PC-9 (cell line): Measurements from ENCODE around the gene PMM2. TPM values are rescaled to one million over a fixed set of nuclear protein-coding genes. Genes with fewer than 3 reads are reported as not detected.

Experiments
- BruUV-seq: library from RNA; stranded (reverse); fragments of 400-500 nt; replicated peaks from 2 replicates; lab custom pipeline; 2021; lab: Mats Ljungman, UMichigan
- CTCF ChIA-PET: fragments of 300-600 bp; sonication (Branson Sonifier 250); formaldehyde crosslinking; loops from one replicate; lab custom pipeline; 2022; ENCODE audit warnings: antibody characterized with exemption; lab: Charles Lee
- POLR2A ChIA-PET: fragments of 300-600 bp; sonication (Branson Sonifier 250); formaldehyde crosslinking; loops from one replicate; lab custom pipeline; 2022; ENCODE audit warnings: antibody characterized with exemption; ENCODE audit not compliant: unreplicated experiment; lab: Charles Lee
- DNase-seq, 2 experiments: peaks; one replicate each; pipeline versions ENCODE4 v3.0.0 to v3.0.0-alpha.2; 2015 to 2022; ENCODE audit warnings: mixed read lengths in 1 of 2
- H2AFZ ChIP-seq: fragments of 200-600 bp; sonication (generic); 2 replicates; pipeline ENCODE4 v1.8.1; 2017; ENCODE audit warnings: antibody characterized with exemption
- H3F3A ChIP-seq: fragments of 200-600 bp; sonication (generic); 2 replicates; pipeline ENCODE4 v1.8.1; 2017; ENCODE audit warnings: antibody characterized with exemption, mild to moderate bottlenecking, low read depth; ENCODE audit not compliant: insufficient read depth
- H3K27ac ChIP-seq: fragments of 200-600 bp; sonication (generic); 2 replicates; pipeline ENCODE4 v1.6.1; 2016; ENCODE audit warnings: mixed run types
- H3K27me3 ChIP-seq: fragments of 200-600 bp; sonication (generic); 2 replicates; pipeline ENCODE4 v1.6.1; 2016; ENCODE audit warnings: low read depth, mixed run types; ENCODE audit not compliant: insufficient read depth
- H3K36me3 ChIP-seq: fragments of 200-600 bp; sonication (generic); 2 replicates; pipeline ENCODE4 v1.6.1; 2016; ENCODE audit warnings: low read depth, mixed run types
- H3K4me1 ChIP-seq: fragments of 200-600 bp; sonication (generic); replicated peaks from 2 replicates; pipeline ENCODE4 v1.6.1; 2016; ENCODE audit warnings: mixed run types; ENCODE audit not compliant: insufficient read depth
- H3K4me2 ChIP-seq: fragments of 200-600 bp; sonication (generic); 2 replicates; pipeline ENCODE4 v1.6.1; 2017; ENCODE audit warnings: mixed run types
- H3K4me3 ChIP-seq: fragments of 200-600 bp; sonication (generic); 2 replicates; pipeline ENCODE4 v1.6.1; 2016; ENCODE audit warnings: mixed run types
- H3K79me2 ChIP-seq: fragments of 200-600 bp; sonication (generic); 2 replicates; pipeline ENCODE4 v1.6.1; 2017; ENCODE audit warnings: low read depth, mixed run types
- H3K9me2 ChIP-seq: fragments of 200-600 bp; sonication (generic); 2 replicates; pipeline ENCODE4 v1.8.1; 2017; ENCODE audit warnings: mild to moderate bottlenecking; ENCODE audit not compliant: insufficient read depth
- H3K9me3 ChIP-seq: fragments of 200-600 bp; sonication (generic); 2 replicates; pipeline ENCODE4 v1.8.1; 2016; ENCODE audit warnings: low read depth; ENCODE audit not compliant: insufficient read depth
- H4K20me1 ChIP-seq: fragments of 200-600 bp; sonication (generic); 2 replicates; pipeline ENCODE4 v1.8.1; 2017; ENCODE audit not compliant: insufficient read depth
- EZH2 ChIP-seq: fragments of 200-600 bp; sonication (generic); IDR thresholded peaks from 2 replicates; pipeline ENCODE4 v1.8.0; 2017; ENCODE audit warnings: antibody characterized with exemption, low read depth
- intact Hi-C: fragments of 100-400 bp; cut with micrococcal nuclease; formaldehyde crosslinking; loops from one replicate; pipeline ENCODE4 v1.10.0; 2022; ENCODE audit not compliant: unreplicated experiment
- total RNA-seq: library from RNA; stranded (reverse); gene quantifications from 2 replicates; pipeline ENCODE4 v1.2.3, GENCODE V29; 2021
- TF ChIP-seq, protein P1 (sequence below): fragments of 200-600 bp; sonication (generic); conservative IDR thresholded peaks from 2 replicates; pipeline ENCODE4 v1.6.1; 2017; ENCODE audit warnings: mixed run types, antibody characterized with exemption, mild to moderate bottlenecking, moderate library complexity

The PMM2 gene
- total RNA-seq, 1 experiment from 2014 or later, result 54.4 TPM

DNA sequence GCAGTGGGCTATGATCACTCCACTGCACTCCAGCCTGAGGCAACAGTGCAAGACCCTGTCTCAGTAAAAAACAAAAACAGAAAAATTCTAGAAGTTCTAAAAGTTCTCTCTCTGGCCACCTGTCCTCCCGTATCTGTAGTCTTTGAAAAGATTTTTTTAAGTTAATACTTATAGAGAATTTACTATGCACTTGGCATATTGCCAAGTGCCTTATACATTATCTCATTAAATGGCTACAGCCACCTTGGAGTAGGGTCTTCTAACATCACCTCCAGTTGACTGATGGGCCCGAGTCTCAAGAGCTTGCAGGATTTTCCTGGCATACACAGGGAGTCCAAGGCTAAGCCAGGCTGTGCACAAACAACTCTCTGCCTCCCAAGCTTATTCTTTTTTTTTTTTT lies 44.9 kb upstream of the PMM2 start:
- intact Hi-C loops, result no loop called here
- Histone ChIP-seq H2AFZ (no peak overlapping the region), H3K36me3 (no peaks in the 10 kb centered on the region), H4K20me1 (no peaks in the 10 kb centered on the region), H3K9me3 (no peaks in the 10 kb centered on the region), H3K4me2 (no peak overlapping the region), H3K4me1 (peaks cover 4% of the 10 kb centered on the region; the same call in 1 of the 2 replicates), H3K27me3 (no peaks in the 10 kb centered on the region), H3K9me2 (no peaks in the 10 kb centered on the region), H3F3A (no peaks in the 10 kb centered on the region), H3K79me2 (no peaks in the 10 kb centered on the region), H3K4me3 (no peak overlapping the region), H3K27ac (no peak overlapping the region)
- ChIA-PET POLR2A (no interaction called here), CTCF (interaction anchor here (0.6 kb wide), 1 partner anchor 47 kb away, joined by 12 read pairs; no protein-coding TSS in a partner anchor)
- no peak for DNase-seq
- TF ChIP-seq EZH2, result no peak
- TF ChIP-seq, protein P1, sequence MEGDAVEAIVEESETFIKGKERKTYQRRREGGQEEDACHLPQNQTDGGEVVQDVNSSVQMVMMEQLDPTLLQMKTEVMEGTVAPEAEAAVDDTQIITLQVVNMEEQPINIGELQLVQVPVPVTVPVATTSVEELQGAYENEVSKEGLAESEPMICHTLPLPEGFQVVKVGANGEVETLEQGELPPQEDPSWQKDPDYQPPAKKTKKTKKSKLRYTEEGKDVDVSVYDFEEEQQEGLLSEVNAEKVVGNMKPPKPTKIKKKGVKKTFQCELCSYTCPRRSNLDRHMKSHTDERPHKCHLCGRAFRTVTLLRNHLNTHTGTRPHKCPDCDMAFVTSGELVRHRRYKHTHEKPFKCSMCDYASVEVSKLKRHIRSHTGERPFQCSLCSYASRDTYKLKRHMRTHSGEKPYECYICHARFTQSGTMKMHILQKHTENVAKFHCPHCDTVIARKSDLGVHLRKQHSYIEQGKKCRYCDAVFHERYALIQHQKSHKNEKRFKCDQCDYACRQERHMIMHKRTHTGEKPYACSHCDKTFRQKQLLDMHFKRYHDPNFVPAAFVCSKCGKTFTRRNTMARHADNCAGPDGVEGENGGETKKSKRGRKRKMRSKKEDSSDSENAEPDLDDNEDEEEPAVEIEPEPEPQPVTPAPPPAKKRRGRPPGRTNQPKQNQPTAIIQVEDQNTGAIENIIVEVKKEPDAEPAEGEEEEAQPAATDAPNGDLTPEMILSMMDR, result no peak
- BruUV-seq, result no TSS peak

DNA sequence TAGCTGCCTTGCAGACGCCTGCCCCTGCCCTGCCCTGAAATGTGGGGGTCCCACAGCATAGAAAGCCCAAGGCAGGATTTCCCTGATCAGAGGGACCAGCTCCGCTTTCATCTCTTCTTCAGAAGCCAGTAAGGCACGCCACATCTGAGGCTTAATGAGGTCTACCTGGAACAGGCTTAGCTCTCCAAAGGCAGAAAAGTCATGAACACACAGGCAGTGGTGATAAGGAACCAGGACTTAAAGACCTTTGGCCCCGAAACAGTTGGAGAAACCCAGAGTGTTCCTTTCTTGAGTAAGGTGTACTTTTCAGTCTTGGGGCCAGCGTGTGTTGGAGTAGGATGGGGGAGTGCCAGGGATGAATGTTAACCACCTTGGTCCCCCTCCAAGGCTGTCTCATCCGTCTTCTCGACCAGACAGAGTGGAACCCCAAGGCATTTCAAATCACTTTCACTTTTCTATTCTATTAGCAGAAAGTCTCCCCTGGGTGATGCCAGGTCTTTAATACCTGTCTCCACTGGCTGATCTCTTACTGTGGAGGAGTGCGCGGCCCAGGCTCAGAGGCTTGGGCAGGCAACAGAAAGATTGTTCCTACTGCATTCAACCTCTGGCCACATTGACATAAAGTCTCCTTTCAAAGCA lies 44.1 kb upstream of the PMM2 start:
- H3K79me2 ChIP-seq, result no peaks in the 10 kb centered on the region
- H3K4me3 ChIP-seq, result no peak overlapping the region
- no peaks in the 10 kb centered on the region for H3F3A ChIP-seq
- intact Hi-C loops, result no loop called here
- BruUV-seq, result no TSS peak
- no peak overlapping the region for H3K4me2 ChIP-seq
- DNase-seq, result no peak
- no peaks in the 10 kb centered on the region for H3K9me3 ChIP-seq
- H3K27ac ChIP-seq, result no peak overlapping the region
- H3K36me3 ChIP-seq, result no peaks in the 10 kb centered on the region
- H3K4me1 ChIP-seq, result peaks cover 4% of the 10 kb centered on the region; the same call in 1 of the 2 replicates
- TF ChIP-seq, protein P1, result no peak
- no peak for TF ChIP-seq EZH2
- H3K9me2 ChIP-seq, result no peaks in the 10 kb centered on the region
- no peaks in the 10 kb centered on the region for H4K20me1 ChIP-seq
- no peaks in the 10 kb centered on the region for H3K27me3 ChIP-seq
- ChIA-PET CTCF (interaction anchor here (0.6 kb wide), 1 partner anchor 48 kb away, joined by 12 read pairs; no protein-coding TSS in a partner anchor), POLR2A (no interaction called here)
- no peak overlapping the region for H2AFZ ChIP-seq

DNA sequence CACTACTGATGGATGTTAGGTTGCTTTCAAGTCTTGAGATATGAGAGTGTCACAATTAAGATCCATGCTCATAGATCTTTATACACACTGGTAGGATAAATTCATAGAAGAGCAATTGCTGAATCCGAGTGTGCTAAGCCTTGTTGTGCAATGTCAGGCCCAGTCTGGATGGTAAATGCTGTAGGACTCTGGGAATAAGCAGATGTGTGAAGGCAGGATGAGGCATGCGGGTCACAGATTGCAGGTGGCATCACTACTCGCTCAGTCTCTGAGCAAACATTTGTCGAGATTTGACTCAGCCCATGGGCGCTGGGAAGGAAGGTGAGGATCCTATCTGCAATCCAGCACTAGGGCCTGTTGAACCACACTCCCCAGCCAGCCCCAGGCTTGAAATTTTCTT lies 40.9 kb upstream of the PMM2 start:
- H3K27ac ChIP-seq, result no peak overlapping the region
- H3K9me2 ChIP-seq, result no peaks in the 10 kb centered on the region
- no peak for DNase-seq
- CTCF ChIA-PET, result no interaction called here
- H3K9me3 ChIP-seq, result no peaks in the 10 kb centered on the region
- no peaks in the 10 kb centered on the region for H3K27me3 ChIP-seq
- no peaks in the 10 kb centered on the region for H3K36me3 ChIP-seq
- H3F3A ChIP-seq, result no peaks in the 10 kb centered on the region
- no peak overlapping the region for H3K4me3 ChIP-seq
- peaks cover 4% of the 10 kb centered on the region; the same call in 1 of the 2 replicates for H3K4me1 ChIP-seq
- H3K79me2 ChIP-seq, result no peaks in the 10 kb centered on the region
- POLR2A ChIA-PET, result no interaction called here
- H4K20me1 ChIP-seq, result no peaks in the 10 kb centered on the region
- no peak overlapping the region for H3K4me2 ChIP-seq
- H2AFZ ChIP-seq, result no peak overlapping the region
- intact Hi-C loops, result no loop called here
- BruUV-seq, result no TSS peak
- TF ChIP-seq, protein P1, result no peak
- TF ChIP-seq EZH2, result no peak
